Stimulated activated naive CD4-positive, alpha-beta T cell (primary cell): ENCODE results near the gene CHD5.
"Not testable (repeated sequence)": the region's sequence is repeated elsewhere in the genome, so short reads cannot be mapped to it uniquely, and the experiment has no call there.

Source experiments
- DNase-seq, 6 experiments: peaks; one replicate each; lab custom pipeline; 2025; lab: John Stamatoyannopoulos, UW

Gene CHD5

GRCh38 chr1:6180268-6180706 is at the start of gene CHD5:
CHD5 (minus strand) TSS chr1:6180321; CDS start chr1:6180023, 298 bp downstream.
- DNase-seq: peak in 1 of 6 experiments; percentile 13

GRCh38 chr1:6225651-6226050 is 45.5 kb upstream of the CHD5 start:
- no peak for DNase-seq

- no peak for DNase-seq
These were observed 44.6 kb upstream of the CHD5 start for GRCh38 chr1:6224718-6225117.

GRCh38 chr1:6223617-6224016 is 43.5 kb upstream of the CHD5 start:
- DNase-seq: no peak

- no peak for DNase-seq
These were observed 42.5 kb upstream of the CHD5 start for GRCh38 chr1:6222636-6223035.

GRCh38 chr1:6221210-6221784 is 41.2 kb upstream of the CHD5 start:
- no peak for DNase-seq

GRCh38 chr1:6220236-6220635 is 40.1 kb upstream of the CHD5 start:
- no peak for DNase-seq

- not testable (repeated sequence) for DNase-seq
These were observed 39.5 kb upstream of the CHD5 start for GRCh38 chr1:6219641-6220040.

- DNase-seq: no peak
These were observed 38.4 kb upstream of the CHD5 start for GRCh38 chr1:6218375-6219164.

GRCh38 chr1:6212193-6212959 is 32.3 kb upstream of the CHD5 start:
- DNase-seq: no peak

GRCh38 chr1:6211731-6212130 is 31.6 kb upstream of the CHD5 start:
- DNase-seq: no peak

- DNase-seq: no peak
These were observed 30.7 kb upstream of the CHD5 start for GRCh38 chr1:6210591-6211355.

GRCh38 chr1:6209661-6210580 is 29.8 kb upstream of the CHD5 start:
- DNase-seq: peak in 1 of 6 experiments; percentile 5

GRCh38 chr1:6208723-6209660 is 28.9 kb upstream of the CHD5 start:
- DNase-seq: no peak

GRCh38 chr1:6207921-6208320 is 27.8 kb upstream of the CHD5 start:
- DNase-seq: no peak

- DNase-seq: no peak
These were observed 27.2 kb upstream of the CHD5 start for GRCh38 chr1:6207075-6207885.

- no peak for DNase-seq
These were observed 26.4 kb upstream of the CHD5 start for GRCh38 chr1:6206520-6206855.

GRCh38 chr1:6205849-6206519 is 25.9 kb upstream of the CHD5 start, which contains the start of gene RNF207:
RNF207 (plus strand) TSS chr1:6206119; CDS start chr1:6206536, 417 bp downstream.
- DNase-seq: peak in 4 of 6 experiments; percentile 27 to 42 (median 33)
